Heart left ventricle (tissue), 13 donors: ENCODE results near the gene SLC7A11.

Experiments used
- POLR2A ChIP-seq, 2 donors: fragments of 450-650 bp; IDR thresholded peaks; one replicate each; pipeline ENCODE4 v1.6.1; 2017; ENCODE audit warnings: antibody characterized with exemption in 2 of 2, mild to moderate bottlenecking in 2 of 2, moderate library complexity in 2 of 2
- TF ChIP-seq, protein P1 (sequence below), 12 donors: fragments of 200-600 bp; sonication (generic) in 4 of 12; IDR thresholded peaks; one replicate each; pipeline versions ENCODE4 v1.5.0 to v1.8.0; 2018 to 2022; ENCODE audit warnings: antibody characterized with exemption in 12 of 12, mild to moderate bottlenecking in 5 of 12
- donor health status: ischemic (EF 13 %, LVEDD 7.1; RV severe dilation, severe dysfunction).
- donor health status: DM: no; HTN: yes; CAD: no.
- donor health status: DM: no; HTN: no; CAD: no.
- donor health status: ischemic (EF 25% LVEDD 6.9; RV normal size, moderate dysfunction).
- donor health status: ischemic (EF 25% LVEDD 5.7; RV mildly dilated, moderate dysfunction).
- donor health status: ischemic (EF 35%, LVEDD 5.7; RV mildly dilated, moderate dysfunction).
- donor health status: nonischemic (EF 11% LVEDD 7.7; RV severe dilation, severe dysfunction).
- donor health status: DM: yes; HTN: yes; CAD: no.
- donor health status: PGD.
- donor health status: ischemic (EF 29% LVEDD 5.4; RV normal size, mild dysfunction).
- donor health status: nonischemic (EF 23%, LVEDD 6.1; RV moderate dilation, normal function).

DNA sequence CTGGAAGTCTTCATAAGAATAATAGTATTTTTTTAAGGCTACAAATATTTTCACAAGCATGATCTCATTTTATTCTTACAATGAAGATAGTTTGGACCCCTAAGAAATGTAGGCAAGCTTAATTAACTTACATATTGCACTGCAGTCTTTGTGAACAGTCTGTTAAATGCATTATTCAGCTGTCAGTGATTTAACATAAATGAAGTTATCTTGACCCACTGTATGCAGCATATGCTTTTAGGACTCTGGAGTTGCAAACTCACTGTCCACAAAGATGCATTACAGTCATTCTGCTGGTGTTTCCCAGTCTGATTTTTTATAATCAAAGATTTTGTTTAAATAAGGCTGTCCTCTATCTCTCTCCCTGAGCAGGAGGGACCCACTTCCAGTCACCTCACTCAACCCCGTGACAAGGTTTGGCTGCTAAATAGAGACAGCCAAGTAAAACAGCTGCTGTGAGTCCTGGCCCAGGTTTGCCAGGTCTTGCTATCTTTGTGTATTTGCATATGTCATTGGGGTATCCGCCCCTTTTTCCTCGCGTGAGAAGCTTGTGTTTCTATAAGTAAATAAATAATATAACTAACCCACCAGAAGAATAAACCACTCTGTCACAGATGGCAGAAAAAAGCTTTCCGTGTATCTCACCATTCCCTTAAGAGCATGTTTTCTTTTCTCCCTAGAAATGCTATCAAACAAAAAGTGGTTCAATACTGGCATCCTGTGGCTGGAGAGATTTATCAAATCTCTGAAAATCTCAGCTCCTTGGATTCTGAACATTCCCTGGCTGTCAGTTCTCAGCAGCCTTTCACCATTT is 67.0 kb downstream of the SLC7A11 start:
- TF ChIP-seq POLR2A (IDR thresholded peaks at IDR 0.05): no peak
- TF ChIP-seq, protein P1, sequence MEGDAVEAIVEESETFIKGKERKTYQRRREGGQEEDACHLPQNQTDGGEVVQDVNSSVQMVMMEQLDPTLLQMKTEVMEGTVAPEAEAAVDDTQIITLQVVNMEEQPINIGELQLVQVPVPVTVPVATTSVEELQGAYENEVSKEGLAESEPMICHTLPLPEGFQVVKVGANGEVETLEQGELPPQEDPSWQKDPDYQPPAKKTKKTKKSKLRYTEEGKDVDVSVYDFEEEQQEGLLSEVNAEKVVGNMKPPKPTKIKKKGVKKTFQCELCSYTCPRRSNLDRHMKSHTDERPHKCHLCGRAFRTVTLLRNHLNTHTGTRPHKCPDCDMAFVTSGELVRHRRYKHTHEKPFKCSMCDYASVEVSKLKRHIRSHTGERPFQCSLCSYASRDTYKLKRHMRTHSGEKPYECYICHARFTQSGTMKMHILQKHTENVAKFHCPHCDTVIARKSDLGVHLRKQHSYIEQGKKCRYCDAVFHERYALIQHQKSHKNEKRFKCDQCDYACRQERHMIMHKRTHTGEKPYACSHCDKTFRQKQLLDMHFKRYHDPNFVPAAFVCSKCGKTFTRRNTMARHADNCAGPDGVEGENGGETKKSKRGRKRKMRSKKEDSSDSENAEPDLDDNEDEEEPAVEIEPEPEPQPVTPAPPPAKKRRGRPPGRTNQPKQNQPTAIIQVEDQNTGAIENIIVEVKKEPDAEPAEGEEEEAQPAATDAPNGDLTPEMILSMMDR (IDR thresholded peaks at IDR 0.05): peak in 1 of 12 donors; percentile 7
